CD14-positive monocyte (primary cell): ENCODE measurements around the gene SERINC3. TPM values are rescaled to one million over a fixed set of nuclear protein-coding genes. Genes with fewer than 3 reads are reported as not detected.

Source experiments
- DNase-seq, 3 donors: peaks; one replicate each; pipeline ENCODE4 v3.0.0-alpha.2; 2011 to 2022
- H2AFZ ChIP-seq: 2 replicates; pipeline ENCODE4 v1.6.0; 2012; ENCODE audit warnings: mild to moderate bottlenecking, low read depth, low read length, inconsistent platforms; ENCODE audit not compliant: insufficient read depth, poor library complexity, severe bottlenecking
- H3K27ac ChIP-seq, 2 donors: 1 replicate in 1 of 2; 2 replicates in 1 of 2; pipeline ENCODE4 v1.5.1; 2012 to 2013; ENCODE audit warnings: low read length in 2 of 2, control low read depth in 1 of 2, inconsistent platforms in 1 of 2, low read depth in 1 of 2, mild to moderate bottlenecking in 1 of 2
- H3K27me3 ChIP-seq, 2 donors: one replicate each; pipeline versions ENCODE4 v1.6.0 to v1.6.1; 2011 to 2013; ENCODE audit warnings: low read length in 2 of 2; ENCODE audit not compliant: control insufficient read depth in 2 of 2, insufficient read depth in 2 of 2
- H3K36me3 ChIP-seq, 2 donors: replicated peaks in 1 of 2; 1 replicate in 1 of 2; 2 replicates in 1 of 2; pipeline versions ENCODE4 v1.5.1 to v1.6.1; 2012 to 2013; ENCODE audit warnings: low read length in 2 of 2, control low read depth in 1 of 2, inconsistent platforms in 1 of 2, mild to moderate bottlenecking in 1 of 2; ENCODE audit not compliant: insufficient read depth in 2 of 2, control insufficient read depth in 1 of 2
- H3K4me1 ChIP-seq, 2 donors: 1 replicate in 1 of 2; 2 replicates in 1 of 2; pipeline versions ENCODE4 v1.5.1 to v1.6.1; 2012 to 2013; ENCODE audit warnings: low read length in 2 of 2, control low read depth in 1 of 2, inconsistent platforms in 1 of 2, mild to moderate bottlenecking in 1 of 2, moderate library complexity in 1 of 2; ENCODE audit not compliant: insufficient read depth in 2 of 2, control insufficient read depth in 1 of 2
- H3K4me2 ChIP-seq: replicated peaks from 2 replicates; pipeline ENCODE3; 2012; ENCODE audit warnings: low read length, moderate library complexity, mild to moderate bottlenecking; ENCODE audit not compliant: poor library complexity, severe bottlenecking; ENCODE audit errors: extremely low read depth
- H3K4me3 ChIP-seq, 3 experiments: fragments of 200-600 bp in 1 of 3; sonication (generic) in 1 of 3; replicated peaks in 1 of 3; 1 replicate in 2 of 3; 2 replicates in 1 of 3; pipeline ENCODE4 v1.5.1; 2011 to 2013; ENCODE audit warnings: low read length in 3 of 3, mild to moderate bottlenecking in 3 of 3, control low read depth in 2 of 3, low read depth in 2 of 3, inconsistent platforms in 1 of 3, moderate library complexity in 1 of 3
- H3K79me2 ChIP-seq: 2 replicates; pipeline ENCODE4 v1.6.0; 2012; ENCODE audit warnings: mild to moderate bottlenecking, control low read depth, inconsistent platforms, low read length, moderate library complexity; ENCODE audit not compliant: insufficient read depth
- H3K9ac ChIP-seq: 2 replicates; pipeline ENCODE4 v1.6.0; 2017; ENCODE audit warnings: low read length, mild to moderate bottlenecking; ENCODE audit not compliant: insufficient read depth, poor library complexity, severe bottlenecking
- H3K9me3 ChIP-seq, 2 donors: replicated peaks in 1 of 2; 1 replicate in 1 of 2; 2 replicates in 1 of 2; pipeline versions ENCODE4 v1.5.1 to v1.6.1; 2012 to 2013; ENCODE audit warnings: low read length in 2 of 2, control low read depth in 1 of 2; ENCODE audit not compliant: control insufficient read depth in 1 of 2, insufficient read depth in 1 of 2
- H4K20me1 ChIP-seq: 2 replicates; pipeline ENCODE4 v1.6.0; 2012; ENCODE audit warnings: mild to moderate bottlenecking, low read length, control low read depth, moderate library complexity; ENCODE audit not compliant: insufficient read depth
- H3K27ac Mint-ChIP-seq, 7 donors: one replicate each; pipeline ENCODE4 v1.8.0; 2020; ENCODE audit warnings: mild to moderate bottlenecking in 7 of 7, mixed read lengths in 7 of 7, moderate library complexity in 6 of 7, inconsistent platforms in 2 of 7
- H3K27me3 Mint-ChIP-seq, 3 donors: one replicate each; pipeline ENCODE4 v1.8.0; 2021 to 2022; ENCODE audit warnings: low read depth in 3 of 3, mild to moderate bottlenecking in 3 of 3, mixed read lengths in 3 of 3, moderate library complexity in 3 of 3, inconsistent platforms in 1 of 3
- H3K36me3 Mint-ChIP-seq, 2 donors: one replicate each; pipeline ENCODE4 v1.8.0; 2020; ENCODE audit warnings: mixed read lengths in 2 of 2, inconsistent platforms in 1 of 2, mild to moderate bottlenecking in 1 of 2
- H3K4me1 Mint-ChIP-seq: one replicate; pipeline ENCODE4 v1.8.0; 2020; ENCODE audit warnings: mild to moderate bottlenecking, mixed read lengths
- H3K4me3 Mint-ChIP-seq, 2 donors: one replicate each; pipeline ENCODE4 v1.8.0; 2020; ENCODE audit warnings: mild to moderate bottlenecking in 2 of 2, mixed read lengths in 2 of 2, moderate library complexity in 1 of 2
- H3K9me3 Mint-ChIP-seq, 7 donors: one replicate each; pipeline ENCODE4 v1.8.0; 2020 to 2022; ENCODE audit warnings: mixed read lengths in 7 of 7, mild to moderate bottlenecking in 6 of 7, moderate library complexity in 6 of 7, inconsistent platforms in 2 of 7
- WGBS: methylation state at CpG from one replicate; pipeline ENCODE4 v1.1.5; 2013; ENCODE audit warnings: missing lambda C conversion rate; ENCODE audit not compliant: insufficient coverage; 5-methylcytosine and 5-hydroxymethylcytosine counted together
- intact Hi-C, 2 donors: fragments of 100-400 bp; cut with micrococcal nuclease; formaldehyde crosslinking; loops; one replicate each; pipeline versions ENCODE4 v1.15.0 to v1.15.1; 2023
- polyA plus RNA-seq, 3 donors: library from polyadenylated mRNA; depleted of rRNA in 1 of 3; unstranded in 2 of 3; stranded (reverse) in 1 of 3; fragments of 300-500 nt in 2 of 3; fragments of >200 nt in 1 of 3; fragmentation: Illumina TruSeq in 2 of 3; gene quantifications; 1 replicate in 2 of 3; 2 replicates in 1 of 3; pipeline ENCODE4 v1.2.3, GENCODE V29; 2012 to 2021
- TF ChIP-seq, protein P1 (sequence below): fragments of 200-600 bp; IDR thresholded peaks from one replicate; pipeline ENCODE4 v1.8.0; 2022; ENCODE audit warnings: antibody characterized with exemption, mild to moderate bottlenecking

SERINC3 gene
- polyA plus RNA-seq, 3 donors = 49.8 to 194 (median 157) TPM

DNA sequence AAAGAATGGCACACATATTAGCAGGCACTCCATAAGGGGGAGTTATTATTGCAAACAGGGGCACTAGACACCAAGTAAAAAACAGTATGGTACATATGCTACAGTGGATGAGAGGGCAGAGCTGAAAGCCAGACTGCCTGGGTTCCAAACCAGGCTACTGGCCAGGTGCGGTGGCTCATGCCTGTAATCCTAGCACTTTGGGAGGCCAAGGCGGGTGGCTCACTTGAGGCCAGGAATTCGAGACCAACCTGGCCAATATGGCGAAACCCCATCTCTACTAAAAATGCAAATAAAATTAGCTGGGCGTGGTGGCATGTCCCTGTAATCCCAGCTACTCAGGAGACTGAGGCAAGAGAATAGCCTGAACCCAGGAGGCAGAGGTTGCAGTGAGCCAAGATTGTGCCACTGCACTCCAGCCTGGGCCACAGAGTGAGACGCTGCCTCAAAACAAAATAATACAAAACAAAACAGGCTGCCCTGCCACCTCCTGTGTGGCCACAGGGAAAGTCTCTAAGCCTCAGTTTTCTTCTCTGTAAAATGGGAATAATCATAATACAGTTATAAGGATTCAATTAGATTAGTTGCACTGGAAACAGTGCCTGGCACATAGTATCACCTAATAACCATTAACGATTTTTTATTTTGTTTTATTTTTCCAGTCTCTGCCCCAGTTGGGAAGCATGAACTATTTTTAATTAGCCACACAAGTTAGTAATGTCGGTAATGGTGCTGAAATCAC, 53.7 kb downstream of the SERINC3 start:
- Mint-ChIP-seq H3K36me3 (no peaks in the 10 kb centered on the region), H3K4me3 (no peak overlapping the region), H3K4me1 (no peaks in the 10 kb centered on the region), H3K27me3 (peaks cover 0 to 5% (median 0%) of the 10 kb centered on the region in 3 donors), H3K27ac (no peak overlapping the region), H3K9me3 (no peaks in the 10 kb centered on the region)
- 92% methylated on average over 4 of the region's 8 CpGs for WGBS
- no peaks in the 10 kb centered on the region for H3K79me2 ChIP-seq
- no peak for DNase-seq
- no peaks in the 10 kb centered on the region for H4K20me1 ChIP-seq
- no peak overlapping the region for H2AFZ ChIP-seq
- no peak overlapping the region for H3K9ac ChIP-seq
- no peak overlapping the region for H3K27ac ChIP-seq
- TF ChIP-seq, protein P1, sequence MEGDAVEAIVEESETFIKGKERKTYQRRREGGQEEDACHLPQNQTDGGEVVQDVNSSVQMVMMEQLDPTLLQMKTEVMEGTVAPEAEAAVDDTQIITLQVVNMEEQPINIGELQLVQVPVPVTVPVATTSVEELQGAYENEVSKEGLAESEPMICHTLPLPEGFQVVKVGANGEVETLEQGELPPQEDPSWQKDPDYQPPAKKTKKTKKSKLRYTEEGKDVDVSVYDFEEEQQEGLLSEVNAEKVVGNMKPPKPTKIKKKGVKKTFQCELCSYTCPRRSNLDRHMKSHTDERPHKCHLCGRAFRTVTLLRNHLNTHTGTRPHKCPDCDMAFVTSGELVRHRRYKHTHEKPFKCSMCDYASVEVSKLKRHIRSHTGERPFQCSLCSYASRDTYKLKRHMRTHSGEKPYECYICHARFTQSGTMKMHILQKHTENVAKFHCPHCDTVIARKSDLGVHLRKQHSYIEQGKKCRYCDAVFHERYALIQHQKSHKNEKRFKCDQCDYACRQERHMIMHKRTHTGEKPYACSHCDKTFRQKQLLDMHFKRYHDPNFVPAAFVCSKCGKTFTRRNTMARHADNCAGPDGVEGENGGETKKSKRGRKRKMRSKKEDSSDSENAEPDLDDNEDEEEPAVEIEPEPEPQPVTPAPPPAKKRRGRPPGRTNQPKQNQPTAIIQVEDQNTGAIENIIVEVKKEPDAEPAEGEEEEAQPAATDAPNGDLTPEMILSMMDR = no peak
- H3K4me1 ChIP-seq = no peaks in the 10 kb centered on the region
- no peak overlapping the region for H3K4me3 ChIP-seq
- H3K27me3 ChIP-seq = no peaks in the 10 kb centered on the region
- no peak overlapping the region for H3K4me2 ChIP-seq
- no peaks in the 10 kb centered on the region for H3K9me3 ChIP-seq
- H3K36me3 ChIP-seq = no peaks in the 10 kb centered on the region
- intact Hi-C loops = loop anchor here in 1 of 2 donors (10.0 kb wide), 1 partner anchor 83 kb away; no protein-coding TSS in a partner anchor

DNA sequence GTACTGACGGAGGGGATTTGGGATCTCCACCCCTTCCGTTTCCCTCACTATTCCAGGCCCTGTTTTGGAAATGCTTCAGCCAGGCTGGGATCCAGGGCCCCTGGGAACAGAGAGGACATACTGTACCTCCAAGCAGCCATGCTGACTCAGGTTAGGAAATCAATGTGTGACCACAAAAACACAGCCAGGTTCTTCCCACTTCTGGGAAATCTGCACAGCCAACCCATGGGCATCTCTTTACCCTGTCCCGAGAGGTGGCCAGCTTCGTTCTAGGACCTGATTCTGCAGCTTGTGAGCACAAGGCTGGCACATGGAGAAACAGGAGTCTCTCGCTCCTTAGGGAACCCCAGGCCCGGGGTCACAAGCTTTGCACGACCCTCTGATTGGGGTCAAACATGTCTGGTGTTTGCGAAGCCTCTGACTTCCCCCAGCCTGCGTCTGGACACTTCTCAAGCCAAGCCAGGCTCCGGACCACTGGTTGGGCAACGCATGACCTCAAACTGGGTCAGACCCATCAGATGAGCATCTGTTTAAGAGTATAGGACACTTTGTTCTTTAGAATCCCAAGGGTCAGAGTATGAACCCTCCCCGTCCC, 54.5 kb downstream of the SERINC3 start:
- TF ChIP-seq, protein P1 = no peak
- Histone ChIP-seq H4K20me1 (no peaks in the 10 kb centered on the region), H3K4me3 (no peak overlapping the region), H2AFZ (no peak overlapping the region), H3K79me2 (no peaks in the 10 kb centered on the region), H3K9me3 (no peaks in the 10 kb centered on the region), H3K4me1 (no peaks in the 10 kb centered on the region), H3K27me3 (no peaks in the 10 kb centered on the region), H3K9ac (no peak overlapping the region), H3K27ac (no peak overlapping the region), H3K4me2 (no peak overlapping the region), H3K36me3 (no peaks in the 10 kb centered on the region)
- H3K4me3 Mint-ChIP-seq = no peak overlapping the region
- H3K9me3 Mint-ChIP-seq = no peaks in the 10 kb centered on the region
- 89% methylated on average over 11 of the region's 12 CpGs for whole genome bisulfite sequencing
- H3K36me3 Mint-ChIP-seq = no peaks in the 10 kb centered on the region
- intact Hi-C loops = loop anchor here in 1 of 2 donors (10.0 kb wide), 1 partner anchor 83 kb away; no protein-coding TSS in a partner anchor
- no peaks in the 10 kb centered on the region for H3K4me1 Mint-ChIP-seq
- H3K27me3 Mint-ChIP-seq = peaks cover 0 to 2% (median 0%) of the 10 kb centered on the region in 3 donors
- no peak for DNase-seq
- no peak overlapping the region for H3K27ac Mint-ChIP-seq
